Measurements from ENCODE around the gene TOMM7. TPM values are rescaled to one million over a fixed set of nuclear protein-coding genes. Genes with fewer than 3 reads are reported as not detected.

The TOMM7 gene
- total RNA-seq, 1 experiment from 2014 or later, result 325 TPM

DNA sequence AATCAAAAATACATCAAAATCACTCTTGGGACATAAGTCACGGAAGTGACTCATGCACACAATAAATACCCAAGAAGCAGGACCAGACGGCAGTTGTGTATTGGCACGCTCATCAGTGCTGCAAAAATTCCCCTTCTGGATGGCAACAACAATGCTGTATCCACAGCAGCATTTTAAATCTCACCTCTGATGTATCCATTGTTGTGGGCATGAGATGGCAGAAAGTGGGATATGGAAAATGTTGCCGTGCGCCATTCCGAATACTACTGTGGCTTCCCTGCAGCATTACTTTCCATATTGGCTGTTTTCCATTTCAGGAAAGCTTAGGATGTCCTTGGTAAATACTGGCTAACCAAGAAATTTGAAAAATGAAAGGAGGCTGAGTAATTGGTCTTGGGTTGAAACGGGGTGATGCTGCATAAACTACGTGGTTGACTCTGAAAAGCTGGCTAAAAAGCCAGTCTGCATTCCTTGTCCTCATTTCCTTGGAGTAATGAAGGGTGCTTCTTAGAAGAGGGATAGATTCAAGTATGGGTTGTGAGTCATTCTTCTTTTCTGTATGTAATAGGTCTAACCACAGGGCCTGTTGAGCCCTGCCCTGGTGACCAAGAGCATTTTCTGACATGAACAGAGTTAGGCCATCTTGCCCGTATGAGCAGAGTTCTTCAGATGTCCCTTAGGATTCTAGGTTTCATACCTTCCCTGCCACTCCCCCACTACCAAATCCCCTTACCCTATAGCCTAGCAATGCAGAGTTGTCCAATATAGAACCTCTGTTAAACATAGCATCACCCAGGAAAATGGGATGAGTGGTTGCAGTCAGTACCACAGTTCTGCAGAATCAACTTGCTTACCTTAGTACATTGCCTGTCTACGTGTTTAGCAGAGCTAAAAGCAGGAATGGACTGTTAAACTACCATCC, 36.3 kb upstream of the TOMM7 start:
- H3K36me3 ChIP-seq (ENCODE audit: control insufficient read depth in 1 of 2, insufficient read depth in 2 of 2, low read length in 2 of 2), result peaks cover 2 to 21% of the 10 kb centered on the region in 2 experiments; a peak in 1 of 4 replicates
- ChIA-PET RAD21 (ENCODE audit: low non-redundant PET in 1 of 2, low total read pairs in 2 of 2, uncharacterized antibody in 2 of 2, unreplicated experiment in 2 of 2) (interaction anchor here in 1 of 2 experiments (0.6 kb wide), 1 partner anchor 195 kb away, joined by 3 read pairs; no protein-coding TSS in a partner anchor), POLR2A (no interaction called here), CTCF (interaction anchor here (1.5 to 2.0 kb wide), 2 partner anchors 196 to 298 kb away, joined by 6 to 8 read pairs; no protein-coding TSS in a partner anchor)
- H4K20me1 ChIP-seq (ENCODE audit: insufficient read depth), result no peaks in the 10 kb centered on the region
- H3K4me3 ChIP-seq (replicated peaks in 1 of 2; ENCODE audit: low read depth in 1 of 2, low read length in 2 of 2), result peak overlapping the region in 1 of 2 experiments; percentile 2; a peak in 2 of 4 replicates
- ATAC-seq (peak; percentile 63), DNase-seq (ENCODE audit: low read depth, low spot score) (peak; percentile 69)
- TF ChIP-seq SIN3A (IDR thresholded peaks at IDR 0.05; ENCODE audit: low read depth) (peak; percentile 25), YY1 (IDR thresholded peaks at IDR 0.05; ENCODE audit: extremely low read depth, insufficient replicate concordance, low read depth, low read length) (peak; percentile 34), TCF7L2 (IDR thresholded peaks at IDR 0.05; ENCODE audit: borderline replicate concordance, extremely low read depth, insufficient read depth, insufficient read length) (peak; percentile 58), FOSL1 (IDR thresholded peaks at IDR 0.05; ENCODE audit: low read depth) (peak; percentile 80), CEBPB (IDR thresholded peaks at IDR 0.05; ENCODE audit: low read depth) (peak; percentile 59; the same call in 1 of the 2 replicates), CBX3 (IDR thresholded peaks at IDR 0.05; ENCODE audit: low read depth) (peak; percentile 68), EGR1 (IDR thresholded peaks at IDR 0.05; ENCODE audit: low read depth) (no peak), POLR2AphosphoS5 (IDR thresholded peaks at IDR 0.05; ENCODE audit: low read depth, low read length) (peak; percentile 66), JUND (IDR thresholded peaks at IDR 0.05) (peak; percentile 76)
- TF ChIP-seq, protein P1, sequence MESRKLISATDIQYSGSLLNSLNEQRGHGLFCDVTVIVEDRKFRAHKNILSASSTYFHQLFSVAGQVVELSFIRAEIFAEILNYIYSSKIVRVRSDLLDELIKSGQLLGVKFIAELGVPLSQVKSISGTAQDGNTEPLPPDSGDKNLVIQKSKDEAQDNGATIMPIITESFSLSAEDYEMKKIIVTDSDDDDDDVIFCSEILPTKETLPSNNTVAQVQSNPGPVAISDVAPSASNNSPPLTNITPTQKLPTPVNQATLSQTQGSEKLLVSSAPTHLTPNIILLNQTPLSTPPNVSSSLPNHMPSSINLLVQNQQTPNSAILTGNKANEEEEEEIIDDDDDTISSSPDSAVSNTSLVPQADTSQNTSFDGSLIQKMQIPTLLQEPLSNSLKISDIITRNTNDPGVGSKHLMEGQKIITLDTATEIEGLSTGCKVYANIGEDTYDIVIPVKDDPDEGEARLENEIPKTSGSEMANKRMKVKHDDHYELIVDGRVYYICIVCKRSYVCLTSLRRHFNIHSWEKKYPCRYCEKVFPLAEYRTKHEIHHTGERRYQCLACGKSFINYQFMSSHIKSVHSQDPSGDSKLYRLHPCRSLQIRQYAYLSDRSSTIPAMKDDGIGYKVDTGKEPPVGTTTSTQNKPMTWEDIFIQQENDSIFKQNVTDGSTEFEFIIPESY (IDR thresholded peaks at IDR 0.05; ENCODE audit: extremely low read depth, insufficient replicate concordance, low read length), result no peak
- H2AFZ ChIP-seq (ENCODE audit: low read depth, low read length, poor library complexity, severe bottlenecking), result no peak overlapping the region
- peak overlapping the region; percentile 99 for H3K9ac ChIP-seq (ENCODE audit: low read length)
- no peaks in the 10 kb centered on the region for H3K9me2 ChIP-seq (ENCODE audit: insufficient read depth)
- no peaks in the 10 kb centered on the region for H3K9me3 ChIP-seq (ENCODE audit: control insufficient read depth in 1 of 2, insufficient read depth in 1 of 2, low read depth in 1 of 2, low read length in 2 of 2)
- BruUV-seq (replicated peaks), result no TSS peak
- intact Hi-C loops (cut with micrococcal nuclease), result loop anchor here (10.0 kb wide), 1 partner anchor 304 kb away; no protein-coding TSS in a partner anchor
- H3K79me2 ChIP-seq (ENCODE audit: insufficient read depth, low read length), result peaks cover 29% of the 10 kb centered on the region
- H3K27ac ChIP-seq (ENCODE audit: low read depth, low read length), result peak overlapping the region; percentile 97
- peaks cover 44 to 57% of the 10 kb centered on the region in 2 experiments for H3K4me1 ChIP-seq (ENCODE audit: control insufficient read depth in 1 of 2, insufficient read depth in 2 of 2, low read length in 2 of 2)
- H3K27me3 ChIP-seq (ENCODE audit: insufficient read depth, low read length), result no peaks in the 10 kb centered on the region
- peak overlapping the region; percentile 88 for H3K4me2 ChIP-seq (ENCODE audit: low read length)
